ENCODE data around the gene GALNT5.
"Not testable (repeated sequence)": the region's sequence is repeated elsewhere in the genome, so short reads cannot be mapped to it uniquely, and the experiment has no call there.

Gene GALNT5

GRCh38 chr2:157252529-157252928, 5.0 kb upstream of the GALNT5 start:
- no peak for DNase-seq

GRCh38 chr2:157254041-157254440, 3.5 kb upstream of the GALNT5 start:
- DNase-seq: no peak

GRCh38 chr2:157255746-157256145, 1.8 kb upstream of the GALNT5 start:
- DNase-seq: no peak

GRCh38 chr2:157256626-157257025, 879 bp upstream of the GALNT5 start:
- no peak for DNase-seq

GRCh38 chr2:157258520-157259326, 1.2 kb downstream of the GALNT5 start:
- DNase-seq: no peak

- no peak for DNase-seq
These were observed 1.9 kb downstream of the GALNT5 start for GRCh38 chr2:157259386-157259785.

GRCh38 chr2:157259960-157260359, 2.5 kb downstream of the GALNT5 start:
- no peak for DNase-seq

GRCh38 chr2:157260533-157261198, 3.2 kb downstream of the GALNT5 start:
- DNase-seq: no peak

GRCh38 chr2:157261199-157261782, 3.8 kb downstream of the GALNT5 start:
- no peak for DNase-seq

- no peak for DNase-seq
These were observed 4.7 kb downstream of the GALNT5 start for GRCh38 chr2:157262248-157262647.

- no peak for DNase-seq
These were observed 6.6 kb downstream of the GALNT5 start for GRCh38 chr2:157264099-157264498.

- no peak for DNase-seq
These were observed 8.3 kb downstream of the GALNT5 start for GRCh38 chr2:157265825-157266224.

- DNase-seq: no peak
These were observed 10.0 kb downstream of the GALNT5 start for GRCh38 chr2:157267476-157267875.

GRCh38 chr2:157269060-157269459, 11.6 kb downstream of the GALNT5 start:
- no peak for DNase-seq

- DNase-seq: no peak
These were observed 12.4 kb downstream of the GALNT5 start for GRCh38 chr2:157269922-157270321.

- DNase-seq: no peak
These were observed 14.2 kb downstream of the GALNT5 start for GRCh38 chr2:157271590-157272203.

GRCh38 chr2:157279311-157279710, 21.8 kb downstream of the GALNT5 start:
- not testable (repeated sequence) for DNase-seq

- DNase-seq: no peak
These were observed 23.8 kb downstream of the GALNT5 start for GRCh38 chr2:157281316-157281715.

- DNase-seq: no peak
These were observed 26.0 kb downstream of the GALNT5 start for GRCh38 chr2:157283468-157283867.

- DNase-seq: no peak
These were observed 29.7 kb downstream of the GALNT5 start for GRCh38 chr2:157287160-157287559.

- no peak for DNase-seq
These were observed 33.0 kb downstream of the GALNT5 start for GRCh38 chr2:157290525-157290924.

GRCh38 chr2:157291018-157291417, 33.5 kb downstream of the GALNT5 start:
- DNase-seq: no peak

GRCh38 chr2:157292853-157293252, 35.3 kb downstream of the GALNT5 start:
- no peak for DNase-seq

- no peak for DNase-seq
These were observed 39.0 kb downstream of the GALNT5 start for GRCh38 chr2:157296490-157296889.

Measured in NCI-H510A (cell line).